ENCODE results near the gene TGM5. TPM values are rescaled to one million over a fixed set of nuclear protein-coding genes. Genes with fewer than 3 reads are reported as not detected.

TGM5 gene
- total RNA-seq, 2 donors from 2014 or later: 1.6 to 11.3 TPM

DNA sequence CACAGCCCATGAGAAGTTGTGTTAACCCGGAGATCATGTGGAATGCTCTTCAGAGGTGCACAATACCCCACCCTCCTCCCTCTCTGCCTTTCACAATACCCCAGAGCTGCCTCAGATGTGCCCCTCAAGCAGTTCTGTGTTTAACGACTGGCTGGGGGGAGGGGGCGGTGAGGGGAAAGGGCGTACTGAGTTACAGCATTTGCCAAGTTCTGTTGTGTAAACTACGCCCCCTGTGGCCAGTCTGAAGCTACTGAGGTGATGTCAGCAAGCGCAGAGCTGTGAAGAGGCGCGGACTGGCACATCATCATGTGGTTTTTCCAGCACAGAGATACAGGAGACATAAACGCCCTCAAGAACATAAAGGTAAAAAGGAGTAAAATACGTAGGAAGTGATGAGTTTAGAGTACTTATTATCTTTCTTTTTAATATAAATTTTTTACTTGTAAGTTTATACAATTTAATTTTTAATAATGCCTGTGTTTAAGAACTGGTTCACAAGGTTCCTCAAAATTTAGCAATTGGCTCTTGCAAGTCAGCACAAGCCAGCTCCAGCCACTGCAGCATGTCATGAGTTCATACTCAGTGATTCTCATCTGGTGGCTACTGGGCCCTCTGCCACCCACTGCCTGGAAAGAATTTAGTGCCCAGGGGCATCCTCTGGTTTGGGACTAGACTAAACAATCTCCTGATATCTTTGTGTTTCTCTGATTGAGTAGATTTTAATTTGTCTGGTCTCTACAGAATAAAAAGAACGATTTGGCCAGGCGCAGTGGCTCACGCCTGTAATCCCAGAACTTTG lies 47.6 kb downstream of the TGM5 start:
- Histone ChIP-seq H3K4me1 (replicated peaks) (no peaks in the 10 kb centered on the region), H3K36me3 (no peaks in the 10 kb centered on the region), H3K4me3 (no peak overlapping the region), H3K27ac (no peak overlapping the region), H3K27me3 (replicated peaks; ENCODE audit: insufficient read depth) (no peaks in the 10 kb centered on the region), H3K9me3 (no peaks in the 10 kb centered on the region)
- DNase-seq (ENCODE audit: low spot score): peak; percentile 77
- intact Hi-C loops (cut with DNase I): no loop called here
- TF ChIP-seq POLR2A (IDR thresholded peaks at IDR 0.05): no peak
- TF ChIP-seq POLR2AphosphoS5 (IDR thresholded peaks at IDR 0.05): peak; percentile 63
- TF ChIP-seq CTCF (IDR thresholded peaks at IDR 0.05): peak in 1 of 4 experiments; percentile 33
- WGBS: 27% methylated on average over 13 of the region's 13 CpGs

DNA sequence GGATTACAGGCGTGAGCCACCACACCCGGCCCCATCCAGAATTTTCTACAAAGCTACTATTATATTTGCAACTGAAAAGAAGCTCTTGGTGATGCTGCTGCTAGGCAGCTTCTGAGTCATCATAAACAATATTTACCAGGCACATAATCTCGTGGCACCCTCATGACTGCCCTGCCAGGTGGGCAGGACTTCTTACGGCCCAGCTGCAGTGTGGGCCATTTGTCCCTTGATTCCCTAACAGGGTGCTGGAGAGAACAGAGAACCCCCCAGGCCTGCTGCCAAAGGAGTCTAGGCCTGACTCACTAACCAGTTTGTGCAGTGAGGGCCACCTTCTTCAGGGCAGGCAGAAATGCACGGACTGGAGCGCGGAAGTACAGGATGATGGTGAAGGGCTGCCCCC lies 50.8 kb downstream of the TGM5 start:
- DNase-seq (ENCODE audit: low spot score): no peak
- no peak overlapping the region for H3K4me3 ChIP-seq
- no peak overlapping the region for H3K27ac ChIP-seq
- intact Hi-C loops (cut with DNase I): no loop called here
- H3K4me1 ChIP-seq (replicated peaks): no peaks in the 10 kb centered on the region
- H3K36me3 ChIP-seq: no peaks in the 10 kb centered on the region
- H3K9me3 ChIP-seq: no peaks in the 10 kb centered on the region
- TF ChIP-seq POLR2A (IDR thresholded peaks at IDR 0.05) (no peak), POLR2AphosphoS5 (IDR thresholded peaks at IDR 0.05) (no peak), CTCF (IDR thresholded peaks at IDR 0.05) (no peak)
- no peaks in the 10 kb centered on the region for H3K27me3 ChIP-seq (replicated peaks; ENCODE audit: insufficient read depth)
- WGBS: 73% methylated on average over 7 of the region's 7 CpGs

- Histone ChIP-seq H3K36me3 (no peaks in the 10 kb centered on the region), H3K27me3 (replicated peaks; ENCODE audit: insufficient read depth) (no peaks in the 10 kb centered on the region), H3K4me1 (replicated peaks) (no peaks in the 10 kb centered on the region), H3K4me3 (no peak overlapping the region), H3K27ac (no peak overlapping the region), H3K9me3 (no peaks in the 10 kb centered on the region)
- intact Hi-C loops (cut with DNase I): no loop called here
- no peak for DNase-seq (ENCODE audit: low spot score)
- WGBS: 93% methylated on average over 6 of the region's 6 CpGs
- TF ChIP-seq POLR2A (IDR thresholded peaks at IDR 0.05): no peak
- TF ChIP-seq CTCF (IDR thresholded peaks at IDR 0.05): no peak
- no peak for TF ChIP-seq POLR2AphosphoS5 (IDR thresholded peaks at IDR 0.05)
Observed at GRCh38 chr15:43214592-43215295, 52.0 kb downstream of the TGM5 start.

DNA sequence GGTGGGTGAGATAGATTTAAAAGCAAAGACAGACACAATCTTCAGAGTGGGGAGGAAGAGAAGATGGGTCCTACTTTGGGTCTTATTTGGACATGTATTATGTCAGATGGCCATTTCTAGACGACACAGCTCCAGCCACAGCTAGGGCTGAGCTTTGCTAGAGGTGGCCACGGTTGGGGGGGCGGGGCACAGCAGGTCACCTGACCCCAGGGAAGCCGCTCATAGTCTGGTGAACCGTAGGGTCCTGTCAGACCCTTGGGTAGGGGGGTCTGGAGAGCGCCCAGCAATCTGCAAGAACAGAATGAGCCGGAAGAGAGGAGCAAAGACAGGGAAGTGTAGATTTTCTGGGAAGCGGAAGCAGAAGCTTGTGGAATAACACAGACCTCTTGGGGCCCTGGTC lies 52.6 kb downstream of the TGM5 start:
- Histone ChIP-seq H3K36me3 (no peaks in the 10 kb centered on the region), H3K27me3 (replicated peaks; ENCODE audit: insufficient read depth) (no peaks in the 10 kb centered on the region), H3K4me3 (no peak overlapping the region), H3K27ac (no peak overlapping the region), H3K9me3 (no peaks in the 10 kb centered on the region), H3K4me1 (replicated peaks) (no peaks in the 10 kb centered on the region)
- no peak for DNase-seq (ENCODE audit: low spot score)
- intact Hi-C loops (cut with DNase I): no loop called here
- WGBS: 70% methylated on average over 8 of the region's 8 CpGs
- no peak for TF ChIP-seq CTCF (IDR thresholded peaks at IDR 0.05)
- TF ChIP-seq POLR2A (IDR thresholded peaks at IDR 0.05): no peak
- no peak for TF ChIP-seq POLR2AphosphoS5 (IDR thresholded peaks at IDR 0.05)
